ENCODE results near the gene UBE3A.

The UBE3A gene

DNA sequence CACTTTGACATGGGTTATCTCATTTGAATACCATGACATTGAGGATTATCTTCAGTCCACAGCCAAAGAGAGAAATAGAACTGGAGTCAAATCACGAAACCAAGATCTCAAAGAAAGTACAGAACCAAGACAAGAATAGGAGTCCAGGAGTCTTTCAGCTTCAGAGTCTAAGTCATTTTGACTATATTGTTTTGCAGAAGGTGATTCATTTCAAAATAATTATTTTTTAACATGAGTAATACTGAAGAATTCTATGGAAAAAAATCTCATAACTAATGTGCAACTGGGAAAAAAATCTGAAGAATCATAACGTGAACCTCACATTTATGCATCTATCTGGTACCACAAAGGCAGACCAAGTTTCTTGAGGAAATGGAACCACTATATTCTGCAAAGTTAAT is 60.3 kb downstream of the UBE3A start:
- Histone ChIP-seq H4K20me1 (ENCODE audit: insufficient read depth, low read length, poor library complexity, severe bottlenecking) (peaks cover 52% of the 10 kb centered on the region), H3K9ac (ENCODE audit: low read depth, low read length, poor library complexity, severe bottlenecking) (no peak overlapping the region), H3K9me2 (replicated peaks; ENCODE audit: low read depth, low read length) (no peaks in the 10 kb centered on the region), H3K4me3 (ENCODE audit: low read length, poor library complexity, severe bottlenecking) (no peak overlapping the region), H3K4me1 (ENCODE audit: insufficient read depth, low read length, poor library complexity, severe bottlenecking) (no peaks in the 10 kb centered on the region), H3K9me3 (ENCODE audit: insufficient read depth, low read depth, low read length) (no peaks in the 10 kb centered on the region), H3K4me2 (ENCODE audit: low read depth, low read length, poor library complexity, severe bottlenecking) (no peak overlapping the region), H3F3A (ENCODE audit: low read depth) (no peaks in the 10 kb centered on the region), H3K79me2 (ENCODE audit: insufficient read depth, low read length) (peaks cover 92% of the 10 kb centered on the region), H3K36me3 (ENCODE audit: insufficient read depth, low read length) (peaks cover 57% of the 10 kb centered on the region), H2AFZ (ENCODE audit: low read length) (no peak overlapping the region), H3K27me3 (ENCODE audit: insufficient read depth, low read length, poor library complexity, severe bottlenecking) (no peaks in the 10 kb centered on the region)
- TF ChIP-seq EZH2phosphoT487 (IDR thresholded peaks at IDR 0.05; ENCODE audit: borderline replicate concordance) (no peak), CTCF (conservative IDR thresholded peaks at IDR 0.05; ENCODE audit: low read length) (no peak)

DNA sequence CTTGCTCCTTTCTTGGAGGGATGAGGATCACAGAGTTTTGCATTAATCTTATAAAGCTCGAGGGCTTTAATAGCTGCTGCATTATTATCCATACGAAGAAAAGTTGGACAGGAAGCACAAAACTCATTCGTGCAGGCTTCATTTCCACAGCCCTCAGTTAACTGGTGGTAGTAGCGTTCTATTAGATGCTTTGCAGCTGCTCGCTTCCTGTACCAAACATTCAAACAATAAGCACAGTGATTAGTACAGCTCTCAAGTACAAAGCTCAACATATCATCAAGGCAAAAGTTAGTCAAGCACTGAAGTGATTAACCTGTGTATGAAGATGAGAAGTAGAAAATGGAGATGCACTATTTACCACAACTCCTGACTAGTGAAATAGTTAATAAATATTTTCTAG is 63.3 kb downstream of the UBE3A start:
- H3K36me3 ChIP-seq (ENCODE audit: insufficient read depth, low read length), result peaks cover 69% of the 10 kb centered on the region
- peaks cover 61% of the 10 kb centered on the region for H4K20me1 ChIP-seq (ENCODE audit: insufficient read depth, low read length, poor library complexity, severe bottlenecking)
- peaks cover 74% of the 10 kb centered on the region for H3K79me2 ChIP-seq (ENCODE audit: insufficient read depth, low read length)

DNA sequence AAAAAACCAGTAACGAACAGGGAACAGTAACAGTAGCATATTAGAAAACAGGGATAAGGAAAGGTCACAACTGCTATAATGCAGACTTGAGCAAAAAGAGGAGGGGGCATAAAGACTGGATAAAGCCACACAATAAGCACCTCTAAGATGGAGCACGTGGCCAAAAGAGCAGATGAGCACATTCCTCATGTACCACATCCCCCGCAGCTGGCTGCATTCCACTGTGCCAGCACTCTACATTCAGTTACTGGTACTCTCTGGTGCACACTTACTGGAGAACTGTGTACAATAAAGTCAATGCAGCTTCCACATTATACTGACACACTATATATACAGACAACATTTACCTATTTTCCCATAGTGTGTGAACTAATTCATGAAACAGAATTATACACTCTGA is 64.7 kb downstream of the UBE3A start:
- H3K79me2 ChIP-seq (ENCODE audit: insufficient read depth, low read length), result peaks cover 61% of the 10 kb centered on the region
- H2AFZ ChIP-seq (ENCODE audit: low read length), result no peak overlapping the region
- H3K4me3 ChIP-seq (ENCODE audit: low read length, poor library complexity, severe bottlenecking), result no peak overlapping the region
- no peaks in the 10 kb centered on the region for H3K27me3 ChIP-seq (ENCODE audit: insufficient read depth, low read length, poor library complexity, severe bottlenecking)
- H3K36me3 ChIP-seq (ENCODE audit: insufficient read depth, low read length), result peaks cover 69% of the 10 kb centered on the region
- H3F3A ChIP-seq (ENCODE audit: low read depth), result no peaks in the 10 kb centered on the region
- H4K20me1 ChIP-seq (ENCODE audit: insufficient read depth, low read length, poor library complexity, severe bottlenecking), result peaks cover 56% of the 10 kb centered on the region
- no peak overlapping the region for H3K9ac ChIP-seq (ENCODE audit: low read depth, low read length, poor library complexity, severe bottlenecking)
- no peak overlapping the region for H3K4me2 ChIP-seq (ENCODE audit: low read depth, low read length, poor library complexity, severe bottlenecking)
- no peaks in the 10 kb centered on the region for H3K9me2 ChIP-seq (replicated peaks; ENCODE audit: low read depth, low read length)
- TF ChIP-seq CTCF (conservative IDR thresholded peaks at IDR 0.05; ENCODE audit: low read length) (no peak), EZH2phosphoT487 (IDR thresholded peaks at IDR 0.05; ENCODE audit: borderline replicate concordance) (no peak)
- H3K4me1 ChIP-seq (ENCODE audit: insufficient read depth, low read length, poor library complexity, severe bottlenecking), result no peaks in the 10 kb centered on the region
- H3K9me3 ChIP-seq (ENCODE audit: insufficient read depth, low read depth, low read length), result no peaks in the 10 kb centered on the region

More for the DNA sequence above, 63.3 kb downstream of the UBE3A start:
- Histone ChIP-seq H3K4me2 (ENCODE audit: low read depth, low read length, poor library complexity, severe bottlenecking) (no peak overlapping the region), H3K4me1 (ENCODE audit: insufficient read depth, low read length, poor library complexity, severe bottlenecking) (no peaks in the 10 kb centered on the region), H3K9me3 (ENCODE audit: insufficient read depth, low read depth, low read length) (no peaks in the 10 kb centered on the region), H3K4me3 (ENCODE audit: low read length, poor library complexity, severe bottlenecking) (no peak overlapping the region), H3F3A (ENCODE audit: low read depth) (no peaks in the 10 kb centered on the region), H3K27me3 (ENCODE audit: insufficient read depth, low read length, poor library complexity, severe bottlenecking) (no peaks in the 10 kb centered on the region), H3K9ac (ENCODE audit: low read depth, low read length, poor library complexity, severe bottlenecking) (no peak overlapping the region), H3K9me2 (replicated peaks; ENCODE audit: low read depth, low read length) (no peaks in the 10 kb centered on the region), H2AFZ (ENCODE audit: low read length) (no peak overlapping the region)
- TF ChIP-seq CTCF (conservative IDR thresholded peaks at IDR 0.05; ENCODE audit: low read length) (no peak), EZH2phosphoT487 (IDR thresholded peaks at IDR 0.05; ENCODE audit: borderline replicate concordance) (no peak)

All from Loucy (cell line).